ENCODE measurements around the gene EHBP1L1.

The EHBP1L1 gene

GRCh38 chr11:65565624-65566453, 10.0 kb upstream of the EHBP1L1 start:
- ChIA-PET CTCF (interaction anchor here (0.8 to 1.1 kb wide), 4 partner anchors 18 to 28 kb away, joined by 3 to 6 read pairs (median 3); no protein-coding TSS in a partner anchor), POLR2A (ENCODE audit: low non-redundant PET) (interaction anchor here (0.6 kb wide), 1 partner anchor 23 kb away, joined by 3 read pairs; no protein-coding TSS in a partner anchor)
- no peak for DNase-seq (ENCODE audit: low spot score)
- TF ChIP-seq, protein P1, sequence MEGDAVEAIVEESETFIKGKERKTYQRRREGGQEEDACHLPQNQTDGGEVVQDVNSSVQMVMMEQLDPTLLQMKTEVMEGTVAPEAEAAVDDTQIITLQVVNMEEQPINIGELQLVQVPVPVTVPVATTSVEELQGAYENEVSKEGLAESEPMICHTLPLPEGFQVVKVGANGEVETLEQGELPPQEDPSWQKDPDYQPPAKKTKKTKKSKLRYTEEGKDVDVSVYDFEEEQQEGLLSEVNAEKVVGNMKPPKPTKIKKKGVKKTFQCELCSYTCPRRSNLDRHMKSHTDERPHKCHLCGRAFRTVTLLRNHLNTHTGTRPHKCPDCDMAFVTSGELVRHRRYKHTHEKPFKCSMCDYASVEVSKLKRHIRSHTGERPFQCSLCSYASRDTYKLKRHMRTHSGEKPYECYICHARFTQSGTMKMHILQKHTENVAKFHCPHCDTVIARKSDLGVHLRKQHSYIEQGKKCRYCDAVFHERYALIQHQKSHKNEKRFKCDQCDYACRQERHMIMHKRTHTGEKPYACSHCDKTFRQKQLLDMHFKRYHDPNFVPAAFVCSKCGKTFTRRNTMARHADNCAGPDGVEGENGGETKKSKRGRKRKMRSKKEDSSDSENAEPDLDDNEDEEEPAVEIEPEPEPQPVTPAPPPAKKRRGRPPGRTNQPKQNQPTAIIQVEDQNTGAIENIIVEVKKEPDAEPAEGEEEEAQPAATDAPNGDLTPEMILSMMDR (conservative IDR thresholded peaks at IDR 0.05; ENCODE audit: low read depth), result no peak
- H3K27ac ChIP-seq, result peak overlapping the region; percentile 52

DNA sequence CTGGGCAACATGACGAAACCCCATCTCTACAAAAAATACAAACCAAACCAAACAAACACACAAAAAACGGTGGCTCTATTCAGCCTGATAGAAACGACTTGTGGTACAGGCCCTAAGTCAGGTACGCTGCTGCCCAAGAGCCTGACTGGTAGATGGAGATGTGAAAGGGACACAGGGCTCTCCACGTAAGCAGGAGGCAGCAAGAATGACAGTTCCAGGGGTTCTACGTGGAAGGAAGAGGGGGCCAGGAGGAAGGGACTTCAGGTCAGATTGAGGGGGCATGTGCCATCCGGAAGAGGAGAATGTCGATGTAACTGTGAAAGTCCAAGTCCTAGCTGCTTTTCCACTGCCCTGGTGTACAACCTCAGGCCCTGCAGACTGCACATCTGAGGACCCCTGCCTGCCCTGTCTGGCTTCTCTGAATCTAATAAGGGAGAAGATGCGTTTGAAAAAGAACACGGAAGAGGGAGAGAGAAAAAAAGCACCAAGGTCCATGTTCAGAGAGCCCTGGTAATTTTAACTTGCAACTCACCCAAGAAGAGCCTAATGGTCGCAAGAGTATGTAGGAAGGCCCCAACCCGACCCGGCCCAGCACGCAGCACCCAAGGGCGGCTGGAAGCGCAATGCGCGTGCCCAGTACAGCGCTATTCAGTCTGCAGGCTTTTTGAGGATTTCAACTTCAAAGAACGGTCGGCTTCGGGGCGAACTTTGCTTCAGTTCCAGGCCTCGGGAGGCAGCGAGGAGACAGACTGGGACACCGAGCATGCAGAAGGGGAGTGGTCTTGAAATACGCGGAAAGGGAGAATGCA, 6.5 kb upstream of the EHBP1L1 start:
- TF ChIP-seq, protein P1 (conservative IDR thresholded peaks at IDR 0.05; ENCODE audit: low read depth), result no peak
- POLR2A ChIA-PET (ENCODE audit: low non-redundant PET), result interaction anchor here (1.2 kb wide), 1 partner anchor 29 kb away, joined by 10 read pairs; no protein-coding TSS in a partner anchor

DNA sequence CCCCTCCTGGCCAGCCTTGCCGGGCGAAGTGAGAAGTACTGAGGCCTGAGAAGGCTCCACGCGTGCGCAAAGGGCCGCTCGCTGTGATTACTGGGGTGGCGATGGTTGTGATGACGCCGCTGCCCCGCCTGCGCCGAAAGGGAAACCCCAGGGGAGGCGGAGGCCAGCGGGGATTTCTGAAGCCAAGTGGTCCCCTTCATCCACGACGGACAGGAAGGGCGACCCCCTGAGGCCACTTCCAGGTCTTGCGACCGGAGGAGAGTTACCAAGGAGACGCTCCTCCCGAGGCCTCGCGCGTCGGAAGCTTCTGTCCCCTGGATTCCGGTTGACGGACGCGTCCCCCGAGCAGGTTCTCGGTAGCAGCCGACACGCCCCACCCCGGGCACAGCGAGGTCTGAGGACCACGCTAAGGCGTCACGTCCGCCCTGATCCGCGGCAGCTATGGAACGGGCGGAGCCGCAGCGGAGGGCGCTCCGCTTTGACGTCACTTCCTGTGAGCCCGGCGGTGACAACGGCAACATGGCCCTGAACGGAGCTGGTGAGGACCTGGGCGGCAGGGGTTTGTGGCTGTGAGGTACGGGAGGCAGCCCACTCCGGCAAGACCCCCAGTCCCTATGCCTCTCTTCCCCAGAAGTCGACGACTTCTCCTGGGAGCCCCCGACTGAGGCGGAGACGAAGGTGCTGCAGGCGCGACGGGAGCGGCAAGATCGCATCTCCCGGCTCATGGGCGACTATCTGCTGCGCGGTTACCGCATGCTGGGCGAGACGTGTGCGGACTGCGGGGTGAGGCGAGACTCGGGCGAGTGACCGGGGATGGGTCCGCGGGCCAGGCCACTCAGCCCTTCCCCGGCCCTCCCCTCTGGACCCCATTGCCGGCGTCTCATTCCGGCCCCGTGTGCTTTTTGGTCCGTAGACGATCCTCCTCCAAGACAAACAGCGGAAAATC, 5.6 kb upstream of the EHBP1L1 start, which contains the start of gene ZNRD2:
TSS of gene ZNRD2 (plus strand) at position 505 of the 946 bp plus-strand sequence. CDS start at position 520, 15 bp downstream.
- H3K27ac ChIP-seq, result peak within 1 kb of the TSS; percentile 98
- CTCF ChIA-PET, result interaction anchor here (0.6 to 4.7 kb wide), 5 partner anchors 10 to 1107 kb away, joined by 3 to 95 read pairs (median 3); no protein-coding TSS in a partner anchor
- DNase-seq (ENCODE audit: low spot score), result peak; percentile 94
- TF ChIP-seq, protein P1 (conservative IDR thresholded peaks at IDR 0.05; ENCODE audit: low read depth), result peak; percentile 71
- POLR2A ChIA-PET (ENCODE audit: low non-redundant PET), result interaction anchor here (1.2 kb wide), 1 partner anchor 30 kb away, joined by 10 read pairs; no protein-coding TSS in a partner anchor

More for the DNA sequence above, 6.5 kb upstream of the EHBP1L1 start:
- CTCF ChIA-PET, result interaction anchor here (0.6 to 4.7 kb wide), 2 partner anchors 29 to 1108 kb away, joined by 3 to 95 read pairs; no protein-coding TSS in a partner anchor
- DNase-seq (ENCODE audit: low spot score), result no peak
- peak overlapping the region; percentile 98 for H3K27ac ChIP-seq

- TF ChIP-seq, protein P1 (conservative IDR thresholded peaks at IDR 0.05; ENCODE audit: low read depth), result no peak
- ChIA-PET CTCF (interaction anchor here (0.6 to 4.7 kb wide), 6 partner anchors 10 to 95 kb away, joined by 3 to 95 read pairs (median 4); no protein-coding TSS in a partner anchor), POLR2A (ENCODE audit: low non-redundant PET) (interaction anchor here (2.7 kb wide), 1 partner anchor 30 kb away, joined by 16 read pairs; no protein-coding TSS in a partner anchor)
- DNase-seq (ENCODE audit: low spot score), result no peak
- peak overlapping the region; percentile 98 for H3K27ac ChIP-seq
These were observed 4.4 kb upstream of the EHBP1L1 start for GRCh38 chr11:65571420-65571819.

DNA sequence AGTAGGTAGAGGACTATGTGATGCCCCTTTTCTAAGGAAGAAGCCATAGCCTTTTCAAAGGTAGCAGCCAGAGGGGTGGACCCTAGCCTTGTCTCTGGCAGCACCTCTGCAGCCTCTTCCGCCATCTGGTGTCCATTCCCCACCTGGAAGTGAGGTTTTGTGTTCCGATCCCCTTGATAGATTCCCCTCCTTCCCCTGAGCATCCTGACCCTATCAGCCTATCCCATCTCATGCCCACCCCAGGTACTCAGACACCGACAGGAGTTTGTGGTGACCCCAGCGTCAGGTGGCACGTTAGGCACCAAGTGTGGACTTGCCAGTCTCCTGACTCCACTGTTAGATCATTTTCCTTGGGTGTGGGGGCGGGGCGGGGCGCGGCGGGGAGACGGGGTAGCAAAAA, 3.9 kb upstream of the EHBP1L1 start:
- ChIA-PET CTCF (interaction anchor here (0.8 to 4.7 kb wide), 6 partner anchors 11 to 95 kb away, joined by 4 to 95 read pairs (median 4); no protein-coding TSS in a partner anchor), POLR2A (ENCODE audit: low non-redundant PET) (interaction anchor here (2.7 kb wide), 1 partner anchor 31 kb away, joined by 16 read pairs; no protein-coding TSS in a partner anchor)
- H3K27ac ChIP-seq, result peak overlapping the region; percentile 98
- peak; percentile 65 for DNase-seq (ENCODE audit: low spot score)
- TF ChIP-seq, protein P1 (conservative IDR thresholded peaks at IDR 0.05; ENCODE audit: low read depth), result peak; percentile 51
